IPS-NIHi7 (cell line): ENCODE data around the gene CPM.

Experiments used
- DNase-seq: peaks from one replicate; pipeline ENCODE4 v3.0.0; 2012; ENCODE audit warnings: mixed read lengths; ENCODE audit errors: extremely low spot score

CPM gene

GRCh38 chr12:68956466-68956865 lies 23.5 kb upstream of the CPM start:
- no peak for DNase-seq

- DNase-seq = no peak
Measured at GRCh38 chr12:68954811-68955210, 21.8 kb upstream of the CPM start.

- DNase-seq = no peak
Measured at GRCh38 chr12:68953536-68953935, 20.6 kb upstream of the CPM start.

GRCh38 chr12:68951652-68952051 lies 18.7 kb upstream of the CPM start:
- no peak for DNase-seq

GRCh38 chr12:68950511-68950910 lies 17.5 kb upstream of the CPM start:
- DNase-seq = no peak

- no peak for DNase-seq
Measured at GRCh38 chr12:68945255-68945654, 12.3 kb upstream of the CPM start.

GRCh38 chr12:68944296-68945076 lies 11.5 kb upstream of the CPM start:
- no peak for DNase-seq

- DNase-seq = no peak
Measured at GRCh38 chr12:68943848-68944247, 10.9 kb upstream of the CPM start.

GRCh38 chr12:68940731-68941130 lies 7.8 kb upstream of the CPM start:
- DNase-seq = no peak

- DNase-seq = no peak
Measured at GRCh38 chr12:68939505-68939904, 6.5 kb upstream of the CPM start.

GRCh38 chr12:68934392-68934791 lies 1.4 kb upstream of the CPM start:
- DNase-seq = no peak

GRCh38 chr12:68932128-68932960 lies 627 bp downstream of the CPM start:
- DNase-seq = no peak

- no peak for DNase-seq
Measured at GRCh38 chr12:68930178-68930577, 2.8 kb downstream of the CPM start.

- no peak for DNase-seq
Measured at GRCh38 chr12:68924546-68924945, 8.4 kb downstream of the CPM start.

GRCh38 chr12:68919581-68920239 lies 13.3 kb downstream of the CPM start:
- no peak for DNase-seq

- no peak for DNase-seq
Measured at GRCh38 chr12:68918960-68919359, 14.0 kb downstream of the CPM start.

- no peak for DNase-seq
Measured at GRCh38 chr12:68915055-68915454, 17.9 kb downstream of the CPM start.

GRCh38 chr12:68913682-68914081 lies 19.3 kb downstream of the CPM start:
- no peak for DNase-seq

GRCh38 chr12:68912916-68913315 lies 20.1 kb downstream of the CPM start:
- DNase-seq = no peak

GRCh38 chr12:68911197-68911718 lies 21.7 kb downstream of the CPM start:
- no peak for DNase-seq

- no peak for DNase-seq
Measured at GRCh38 chr12:68910128-68910527, 22.8 kb downstream of the CPM start.

- no peak for DNase-seq
Measured at GRCh38 chr12:68908076-68908475, 24.9 kb downstream of the CPM start.
